IMR-90 (cell line): ENCODE measurements around the gene PDILT.

Source experiments
- CEBPB ChIP-seq: IDR thresholded peaks from 2 replicates; pipeline ENCODE4 v1.6.1; 2012; ENCODE audit warnings: low read depth, low read length, improper control_type of control experiment
- MAFK ChIP-seq: IDR thresholded peaks from 2 replicates; pipeline ENCODE4 v1.6.1; 2012; ENCODE audit warnings: low read depth, low read length, improper control_type of control experiment
- NFE2L2 ChIP-seq: fragments of 150-350 bp; IDR thresholded peaks from 2 replicates; pipeline ENCODE4 v1.6.1; 2016; ENCODE audit warnings: low read depth, mild to moderate bottlenecking, low read length
- POLR2A ChIP-seq: IDR thresholded peaks from 2 replicates; pipeline ENCODE4 v1.6.1; 2012; ENCODE audit warnings: mild to moderate bottlenecking, low read depth, low read length
- RAD21 ChIP-seq: IDR thresholded peaks from 2 replicates; pipeline ENCODE4 v1.6.1; 2012; ENCODE audit warnings: low read length, improper control_type of control experiment
- RFX5 ChIP-seq: IDR thresholded peaks from 2 replicates; pipeline ENCODE4 v1.8.0; 2012; ENCODE audit warnings: low read depth, mild to moderate bottlenecking, low read length, moderate library complexity
- TF ChIP-seq, protein P1 (sequence below): conservative IDR thresholded peaks from 2 replicates; pipeline ENCODE4 v1.5.1; 2012; ENCODE audit warnings: mild to moderate bottlenecking, low read depth, low read length, improper control_type of control experiment
- TF ChIP-seq, protein P2 (sequence below): fragments of 150-350 bp; IDR thresholded peaks from 2 replicates; pipeline ENCODE4 v1.6.1; 2016; ENCODE audit warnings: low read depth, mild to moderate bottlenecking, low read length, moderate library complexity, borderline replicate concordance
- TF ChIP-seq, protein P3 (sequence below): fragments of 150-350 bp; IDR thresholded peaks from 2 replicates; pipeline ENCODE4 v1.6.1; 2017; ENCODE audit warnings: mild to moderate bottlenecking, antibody characterized with exemption, low read length, low read depth

DNA sequence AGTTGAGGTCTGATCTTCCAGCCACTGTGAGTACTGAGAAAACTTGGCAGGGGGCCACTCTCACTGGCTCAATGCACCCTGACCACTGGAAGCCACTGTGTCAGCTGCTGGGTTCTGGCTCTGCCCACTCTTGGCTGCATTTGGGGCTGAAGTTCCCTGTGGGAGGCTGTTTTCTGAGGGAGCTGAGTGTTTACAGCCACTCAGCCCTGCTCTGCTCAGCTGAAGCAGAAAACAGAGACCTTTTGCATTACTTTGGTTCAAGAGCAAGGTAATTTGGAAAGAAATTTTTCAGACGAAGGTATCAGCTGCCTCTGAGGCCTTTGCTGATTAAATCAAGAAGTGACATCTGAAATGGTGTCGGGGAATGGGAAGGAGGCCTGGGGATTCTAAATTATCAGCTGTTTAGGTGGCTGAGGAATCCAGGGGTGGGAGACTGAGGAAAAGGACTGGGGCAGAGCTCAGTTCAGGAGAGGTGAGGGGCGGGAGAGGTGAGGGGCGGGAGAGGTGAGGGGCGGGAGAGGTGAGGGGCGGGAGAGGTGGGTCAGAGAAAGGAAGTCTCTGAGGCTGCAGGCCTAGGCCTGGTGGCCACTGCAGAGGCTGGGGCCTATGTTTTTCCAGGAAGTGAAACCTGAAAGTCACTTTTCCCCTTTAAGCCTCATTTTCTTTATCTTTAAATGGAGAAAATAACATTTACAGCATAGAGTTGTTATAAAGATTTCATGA, 5.0 kb upstream of the PDILT start, which contains the start of gene ACSM5:
- TF ChIP-seq, protein P1, sequence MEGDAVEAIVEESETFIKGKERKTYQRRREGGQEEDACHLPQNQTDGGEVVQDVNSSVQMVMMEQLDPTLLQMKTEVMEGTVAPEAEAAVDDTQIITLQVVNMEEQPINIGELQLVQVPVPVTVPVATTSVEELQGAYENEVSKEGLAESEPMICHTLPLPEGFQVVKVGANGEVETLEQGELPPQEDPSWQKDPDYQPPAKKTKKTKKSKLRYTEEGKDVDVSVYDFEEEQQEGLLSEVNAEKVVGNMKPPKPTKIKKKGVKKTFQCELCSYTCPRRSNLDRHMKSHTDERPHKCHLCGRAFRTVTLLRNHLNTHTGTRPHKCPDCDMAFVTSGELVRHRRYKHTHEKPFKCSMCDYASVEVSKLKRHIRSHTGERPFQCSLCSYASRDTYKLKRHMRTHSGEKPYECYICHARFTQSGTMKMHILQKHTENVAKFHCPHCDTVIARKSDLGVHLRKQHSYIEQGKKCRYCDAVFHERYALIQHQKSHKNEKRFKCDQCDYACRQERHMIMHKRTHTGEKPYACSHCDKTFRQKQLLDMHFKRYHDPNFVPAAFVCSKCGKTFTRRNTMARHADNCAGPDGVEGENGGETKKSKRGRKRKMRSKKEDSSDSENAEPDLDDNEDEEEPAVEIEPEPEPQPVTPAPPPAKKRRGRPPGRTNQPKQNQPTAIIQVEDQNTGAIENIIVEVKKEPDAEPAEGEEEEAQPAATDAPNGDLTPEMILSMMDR: no peak
- no peak for TF ChIP-seq POLR2A
- TF ChIP-seq CEBPB: no peak
- no peak for TF ChIP-seq RFX5
- no peak for TF ChIP-seq MAFK
- TF ChIP-seq NFE2L2: no peak
- TF ChIP-seq, protein P2, sequence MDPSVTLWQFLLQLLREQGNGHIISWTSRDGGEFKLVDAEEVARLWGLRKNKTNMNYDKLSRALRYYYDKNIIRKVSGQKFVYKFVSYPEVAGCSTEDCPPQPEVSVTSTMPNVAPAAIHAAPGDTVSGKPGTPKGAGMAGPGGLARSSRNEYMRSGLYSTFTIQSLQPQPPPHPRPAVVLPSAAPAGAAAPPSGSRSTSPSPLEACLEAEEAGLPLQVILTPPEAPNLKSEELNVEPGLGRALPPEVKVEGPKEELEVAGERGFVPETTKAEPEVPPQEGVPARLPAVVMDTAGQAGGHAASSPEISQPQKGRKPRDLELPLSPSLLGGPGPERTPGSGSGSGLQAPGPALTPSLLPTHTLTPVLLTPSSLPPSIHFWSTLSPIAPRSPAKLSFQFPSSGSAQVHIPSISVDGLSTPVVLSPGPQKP: no peak
- no peak for TF ChIP-seq RAD21
- TF ChIP-seq, protein P3, sequence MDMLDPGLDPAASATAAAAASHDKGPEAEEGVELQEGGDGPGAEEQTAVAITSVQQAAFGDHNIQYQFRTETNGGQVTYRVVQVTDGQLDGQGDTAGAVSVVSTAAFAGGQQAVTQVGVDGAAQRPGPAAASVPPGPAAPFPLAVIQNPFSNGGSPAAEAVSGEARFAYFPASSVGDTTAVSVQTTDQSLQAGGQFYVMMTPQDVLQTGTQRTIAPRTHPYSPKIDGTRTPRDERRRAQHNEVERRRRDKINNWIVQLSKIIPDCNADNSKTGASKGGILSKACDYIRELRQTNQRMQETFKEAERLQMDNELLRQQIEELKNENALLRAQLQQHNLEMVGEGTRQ: no peak
